H9 (cell line): ENCODE data around the gene TTC1. TPM values are rescaled to one million over a fixed set of nuclear protein-coding genes. Genes with fewer than 3 reads are reported as not detected.

Experiments
- DNase-seq: peaks from one replicate; pipeline ENCODE4 v3.0.0-alpha.2; 2017
- H2AFZ ChIP-seq: one replicate; pipeline ENCODE4 v1.6.1; 2013; ENCODE audit warnings: mild to moderate bottlenecking, low read length, control low read depth, moderate library complexity
- H2AK5ac ChIP-seq: 2 replicates; pipeline ENCODE4 v1.6.1; 2013; ENCODE audit warnings: low read length, control low read depth, mixed read lengths; ENCODE audit not compliant: insufficient read length
- H2BK120ac ChIP-seq: one replicate; pipeline ENCODE4 v1.6.1; 2013; ENCODE audit warnings: low read depth, mild to moderate bottlenecking, low read length, control low read depth, inconsistent platforms; ENCODE audit not compliant: poor library complexity, severe bottlenecking
- H2BK12ac ChIP-seq: 2 replicates; pipeline ENCODE4 v1.6.1; 2013; ENCODE audit warnings: low read length, control low read depth, mixed read lengths, low read depth; ENCODE audit not compliant: insufficient read length
- H2BK15ac ChIP-seq: 2 replicates; pipeline ENCODE4 v1.6.1; 2013; ENCODE audit warnings: low read depth, low read length, control low read depth
- H2BK20ac ChIP-seq: one replicate; pipeline ENCODE4 v1.6.1; 2013; ENCODE audit warnings: low read depth, mild to moderate bottlenecking, low read length, control low read depth, inconsistent platforms; ENCODE audit not compliant: poor library complexity, severe bottlenecking
- H2BK5ac ChIP-seq: 2 replicates; pipeline ENCODE4 v1.6.1; 2013; ENCODE audit warnings: low read length, control low read depth, mixed read lengths; ENCODE audit not compliant: insufficient read length
- H3K14ac ChIP-seq: 2 replicates; pipeline ENCODE4 v1.6.1; 2013; ENCODE audit warnings: low read length, control low read depth; ENCODE audit not compliant: insufficient read depth
- H3K18ac ChIP-seq: 2 replicates; pipeline ENCODE4 v1.6.1; 2013; ENCODE audit warnings: low read depth, mild to moderate bottlenecking, mixed read lengths, low read length, control low read depth; ENCODE audit not compliant: insufficient read length
- H3K23ac ChIP-seq: 2 replicates; pipeline ENCODE4 v1.6.1; 2013; ENCODE audit warnings: low read length, control low read depth, mixed read lengths, low read depth; ENCODE audit not compliant: insufficient read length
- H3K23me2 ChIP-seq: 2 replicates; pipeline ENCODE4 v1.6.1; 2013; ENCODE audit warnings: low read depth, mild to moderate bottlenecking, mixed read lengths, low read length, control low read depth; ENCODE audit not compliant: insufficient read length, poor library complexity, severe bottlenecking
- H3K27ac ChIP-seq: 2 replicates; pipeline ENCODE4 v1.5.1; 2013; ENCODE audit warnings: low read length, control low read depth, mixed read lengths, low read depth; ENCODE audit not compliant: insufficient read length
- H3K27me3 ChIP-seq: 2 replicates; pipeline ENCODE4 v1.6.1; 2013; ENCODE audit warnings: low read length, control low read depth, inconsistent platforms; ENCODE audit not compliant: insufficient read depth
- H3K4ac ChIP-seq: 2 replicates; pipeline ENCODE4 v1.6.1; 2013; ENCODE audit warnings: low read depth, mild to moderate bottlenecking, control low read depth, inconsistent platforms, low read length, moderate library complexity
- H3K4me1 ChIP-seq: 2 replicates; pipeline ENCODE4 v1.6.1; 2013; ENCODE audit warnings: low read length, control low read depth, inconsistent platforms; ENCODE audit not compliant: insufficient read depth
- H3K4me2 ChIP-seq: 2 replicates; pipeline ENCODE4 v1.6.1; 2013; ENCODE audit warnings: low read length, control low read depth, mixed read lengths; ENCODE audit not compliant: insufficient read length, insufficient read depth
- H3K56ac ChIP-seq: 2 replicates; pipeline ENCODE4 v1.6.1; 2013; ENCODE audit warnings: low read depth, mild to moderate bottlenecking, mixed read lengths, low read length, control low read depth; ENCODE audit not compliant: insufficient read length
- H3K79me1 ChIP-seq: 2 replicates; pipeline ENCODE4 v1.6.1; 2013; ENCODE audit warnings: low read depth, mild to moderate bottlenecking, moderate library complexity, low read length, control low read depth, inconsistent platforms; ENCODE audit not compliant: insufficient read depth, poor library complexity, severe bottlenecking
- H3K79me2 ChIP-seq: 2 replicates; pipeline ENCODE4 v1.6.1; 2013; ENCODE audit warnings: low read length, control low read depth, inconsistent platforms; ENCODE audit not compliant: insufficient read depth
- H3K9ac ChIP-seq: 2 replicates; pipeline ENCODE4 v1.6.1; 2013; ENCODE audit warnings: low read length, control low read depth, mixed read lengths; ENCODE audit not compliant: insufficient read length; ENCODE audit errors: extremely low read depth
- H3K9me3 ChIP-seq: one replicate; pipeline ENCODE4 v1.6.1; 2013; ENCODE audit warnings: low read depth, low read length, inconsistent platforms; ENCODE audit not compliant: control insufficient read depth
- H3T11ph ChIP-seq: one replicate; pipeline ENCODE4 v1.6.1; 2013; ENCODE audit warnings: mild to moderate bottlenecking, low read length, control low read depth, inconsistent platforms
- H4K20me1 ChIP-seq: one replicate; pipeline ENCODE4 v1.6.1; 2013; ENCODE audit not compliant: control insufficient read depth, insufficient read length, insufficient read depth
- H4K5ac ChIP-seq: 2 replicates; pipeline ENCODE4 v1.6.1; 2013; ENCODE audit warnings: low read depth, mild to moderate bottlenecking, mixed read lengths, low read length, control low read depth; ENCODE audit not compliant: insufficient read length
- H4K8ac ChIP-seq: replicated peaks from 2 replicates; pipeline ENCODE4 v1.6.1; 2013; ENCODE audit warnings: low read length, control low read depth, mixed read lengths, low read depth; ENCODE audit not compliant: insufficient read length
- H4K91ac ChIP-seq: 2 replicates; pipeline ENCODE4 v1.6.1; 2013; ENCODE audit warnings: low read depth, mild to moderate bottlenecking, moderate library complexity, mixed read lengths, low read length, control low read depth; ENCODE audit not compliant: insufficient read length
- H3K27ac Mint-ChIP-seq, 3 experiments: 2 replicates in 2 of 3; 3 replicates in 1 of 3; pipeline ENCODE4 v1.8.0; 2020 to 2021; ENCODE audit warnings: mixed read lengths in 3 of 3, mild to moderate bottlenecking in 1 of 3, moderate library complexity in 1 of 3
- H3K27me3 Mint-ChIP-seq: 2 replicates; pipeline ENCODE4 v1.8.0; 2021; ENCODE audit warnings: low read depth, mild to moderate bottlenecking, moderate library complexity, mixed read lengths
- H3K36me3 Mint-ChIP-seq, 3 experiments: 2 replicates in 2 of 3; 3 replicates in 1 of 3; pipeline ENCODE4 v1.8.0; 2020 to 2021; ENCODE audit warnings: low read depth in 3 of 3, mixed read lengths in 3 of 3; ENCODE audit not compliant: insufficient read depth in 1 of 3
- H3K4me1 Mint-ChIP-seq, 2 experiments: 2 replicates each; pipeline ENCODE4 v1.8.0; 2020; ENCODE audit warnings: mixed read lengths in 2 of 2
- H3K4me3 Mint-ChIP-seq, 2 experiments: 2 replicates in 1 of 2; 3 replicates in 1 of 2; pipeline ENCODE4 v1.8.0; 2020 to 2021; ENCODE audit warnings: mild to moderate bottlenecking in 2 of 2, mixed read lengths in 2 of 2, moderate library complexity in 1 of 2
- H3K9me3 Mint-ChIP-seq, 2 experiments: 2 replicates in 1 of 2; 3 replicates in 1 of 2; pipeline ENCODE4 v1.8.0; 2020; ENCODE audit warnings: mild to moderate bottlenecking in 2 of 2, mixed read lengths in 2 of 2, moderate library complexity in 1 of 2
- CTCF ChIP-seq: fragments of 200-600 bp; sonication (generic); conservative IDR thresholded peaks from 3 replicates; pipeline ENCODE4 v1.8.0; 2021; ENCODE audit warnings: antibody characterized with exemption, mild to moderate bottlenecking
- WGBS: extraction: QIAGEN DNeasy Blood & Tissue Kit; methylation state at CpG from one replicate; pipeline ENCODE4 v1.1.7; 2013; ENCODE audit warnings: missing lambda C conversion rate, low lambda C conversion rate, mixed read lengths; ENCODE audit not compliant: insufficient read length; ENCODE audit errors: extremely low coverage; 5-methylcytosine and 5-hydroxymethylcytosine counted together
- total RNA-seq: library from RNA; stranded (reverse); gene quantifications from 2 replicates; pipeline ENCODE4 v1.2.1, GENCODE V29; 2021

TTC1 gene
- total RNA-seq, 1 experiment from 2014 or later = 62.6 TPM

- H3K27me3 ChIP-seq = no peaks in the 10 kb centered on the region
- no peak overlapping the region for H2BK20ac ChIP-seq
- Mint-ChIP-seq H3K27ac (no peak overlapping the region), H3K4me1 (no peaks in the 10 kb centered on the region), H3K36me3 (peaks cover 12 to 50% (median 48%) of the 10 kb centered on the region in 3 experiments; a peak in 6 of 7 replicates), H3K4me3 (no peak overlapping the region), H3K27me3 (no peaks in the 10 kb centered on the region), H3K9me3 (no peaks in the 10 kb centered on the region)
- no peak for DNase-seq
- H2AFZ ChIP-seq = no peak overlapping the region
- no peak overlapping the region for H3K4me2 ChIP-seq
- H3K79me2 ChIP-seq = no peaks in the 10 kb centered on the region; the same call in 1 of the 2 replicates
- no peak overlapping the region for H3T11ph ChIP-seq
- H3K9ac ChIP-seq = no peak overlapping the region
- no peak overlapping the region for H3K56ac ChIP-seq
- H2AK5ac ChIP-seq = no peak overlapping the region
- no peak overlapping the region for H2BK15ac ChIP-seq
- no peaks in the 10 kb centered on the region for H4K20me1 ChIP-seq
- H3K9me3 ChIP-seq = no peaks in the 10 kb centered on the region
- no peak overlapping the region for H3K18ac ChIP-seq
- no peak overlapping the region for H2BK120ac ChIP-seq
- no peaks in the 10 kb centered on the region for H3K23me2 ChIP-seq
- H4K91ac ChIP-seq = no peak overlapping the region
- H3K79me1 ChIP-seq = peaks cover 4% of the 10 kb centered on the region
- H3K27ac ChIP-seq = no peak overlapping the region
- H4K8ac ChIP-seq = no peak overlapping the region
- no peak overlapping the region for H2BK12ac ChIP-seq
- no peak overlapping the region for H3K4ac ChIP-seq
- no peak overlapping the region for H2BK5ac ChIP-seq
- H3K14ac ChIP-seq = no peak overlapping the region
- no peak overlapping the region for H3K23ac ChIP-seq
- H3K4me1 ChIP-seq = no peaks in the 10 kb centered on the region
- no peak for TF ChIP-seq CTCF
- WGBS = no CpG with 5 or more reads among the region's 1 CpG
- no peak overlapping the region for H4K5ac ChIP-seq
These were observed 27.3 kb downstream of the TTC1 start for GRCh38 chr5:160036243-160036642.
